Activated gamma-delta T cell (primary cell): ENCODE results near the gene FRAT1.

Experiments used
- DNase-seq: peaks from one replicate; lab custom pipeline; 2025; lab: John Stamatoyannopoulos, UW

FRAT1 gene

DNA sequence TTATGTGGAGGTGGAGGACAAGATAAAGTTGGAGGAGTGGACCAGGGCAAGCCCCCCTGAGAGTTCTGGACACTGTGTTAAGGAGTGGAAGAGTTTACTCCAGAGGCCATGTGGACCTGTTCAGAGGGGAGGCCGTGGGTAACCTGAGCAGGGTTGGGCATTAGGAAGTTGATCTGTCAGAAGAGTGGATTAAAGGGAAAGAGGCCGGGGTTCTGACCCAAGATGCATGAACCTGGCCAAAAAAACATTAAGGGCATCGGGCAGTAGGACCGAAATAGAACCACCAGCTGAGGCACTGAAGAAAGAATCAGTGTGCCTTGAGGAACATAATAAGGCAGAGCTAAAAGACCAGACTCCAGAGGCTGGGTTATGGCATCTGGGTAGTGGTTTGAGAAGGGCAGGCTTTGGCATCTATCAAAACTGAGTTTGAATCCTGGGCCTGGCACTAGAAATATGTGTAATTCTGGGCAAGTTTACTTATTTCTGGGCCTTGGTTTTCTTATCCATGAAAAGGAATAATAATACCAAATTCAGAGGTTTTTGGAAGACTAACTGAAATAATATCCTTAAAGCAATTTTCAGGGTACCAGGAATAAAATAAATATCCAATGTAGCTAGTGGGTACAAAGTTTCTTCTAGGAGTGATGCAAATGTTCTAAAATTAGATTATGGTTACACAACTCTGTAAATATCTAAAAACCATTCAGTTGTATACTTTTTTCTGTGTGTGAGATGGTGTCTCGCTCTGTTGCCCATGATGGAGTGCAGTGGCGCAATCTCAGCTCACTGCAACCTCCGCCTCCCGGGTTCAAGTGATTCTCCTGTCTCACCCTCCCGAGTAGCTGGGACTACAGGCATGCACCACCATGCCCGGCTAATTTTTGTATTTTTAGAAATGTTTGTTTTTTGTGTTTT, 10.9 kb upstream of the FRAT1 start:
- no peak for DNase-seq

- no peak for DNase-seq
Observed at GRCh38 chr10:97311111-97311626, 7.9 kb upstream of the FRAT1 start.

GRCh38 chr10:97312897-97313296, 6.2 kb upstream of the FRAT1 start:
- DNase-seq = no peak

DNA sequence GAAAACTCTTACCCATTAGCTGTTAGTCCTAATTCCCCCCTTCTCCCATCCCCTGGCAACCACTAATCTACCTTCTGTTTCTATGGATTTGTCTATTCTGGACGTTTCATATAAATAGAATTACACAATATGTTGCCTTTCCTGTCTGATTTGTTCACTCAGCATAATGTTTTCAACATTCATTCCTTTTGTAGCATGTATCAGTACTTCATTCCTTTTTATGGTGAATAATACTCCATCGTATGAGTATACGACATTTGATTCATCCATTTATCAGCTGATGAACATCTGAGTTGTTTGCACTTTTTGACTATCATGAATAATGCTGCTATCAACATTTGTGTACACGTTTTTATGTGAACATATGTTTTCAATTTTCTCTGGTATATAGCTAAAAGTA, 4.4 kb upstream of the FRAT1 start:
- DNase-seq = no peak

DNA sequence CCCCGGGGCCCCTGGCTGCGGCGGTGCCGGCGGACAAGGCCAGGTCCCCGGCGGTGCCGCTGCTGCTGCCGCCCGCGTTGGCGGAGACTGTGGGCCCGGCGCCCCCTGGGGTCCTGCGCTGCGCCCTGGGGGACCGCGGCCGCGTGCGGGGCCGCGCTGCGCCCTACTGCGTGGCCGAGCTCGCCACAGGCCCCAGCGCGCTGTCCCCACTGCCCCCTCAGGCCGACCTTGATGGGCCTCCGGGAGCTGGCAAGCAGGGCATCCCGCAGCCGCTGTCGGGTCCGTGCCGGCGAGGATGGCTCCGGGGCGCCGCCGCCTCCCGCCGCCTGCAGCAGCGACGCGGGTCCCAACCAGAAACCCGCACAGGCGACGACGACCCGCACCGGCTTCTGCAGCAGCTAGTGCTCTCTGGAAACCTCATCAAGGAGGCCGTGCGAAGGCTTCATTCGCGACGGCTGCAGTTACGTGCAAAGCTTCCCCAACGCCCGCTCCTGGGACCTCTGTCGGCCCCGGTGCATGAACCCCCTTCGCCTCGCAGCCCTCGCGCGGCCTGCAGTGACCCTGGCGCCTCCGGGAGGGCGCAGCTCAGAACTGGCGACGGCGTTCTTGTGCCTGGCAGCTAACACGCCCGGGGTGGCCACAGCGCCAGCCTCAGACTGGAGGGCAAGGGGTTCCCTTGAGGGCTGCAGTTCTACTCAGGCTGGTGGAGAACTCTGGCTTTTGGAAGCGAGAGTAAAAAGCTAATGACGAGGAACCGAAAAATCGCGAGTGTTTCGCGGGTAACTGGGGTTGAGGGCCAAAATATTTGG, 804 bp downstream of the FRAT1 start:
- peak; percentile 53 for DNase-seq

DNA sequence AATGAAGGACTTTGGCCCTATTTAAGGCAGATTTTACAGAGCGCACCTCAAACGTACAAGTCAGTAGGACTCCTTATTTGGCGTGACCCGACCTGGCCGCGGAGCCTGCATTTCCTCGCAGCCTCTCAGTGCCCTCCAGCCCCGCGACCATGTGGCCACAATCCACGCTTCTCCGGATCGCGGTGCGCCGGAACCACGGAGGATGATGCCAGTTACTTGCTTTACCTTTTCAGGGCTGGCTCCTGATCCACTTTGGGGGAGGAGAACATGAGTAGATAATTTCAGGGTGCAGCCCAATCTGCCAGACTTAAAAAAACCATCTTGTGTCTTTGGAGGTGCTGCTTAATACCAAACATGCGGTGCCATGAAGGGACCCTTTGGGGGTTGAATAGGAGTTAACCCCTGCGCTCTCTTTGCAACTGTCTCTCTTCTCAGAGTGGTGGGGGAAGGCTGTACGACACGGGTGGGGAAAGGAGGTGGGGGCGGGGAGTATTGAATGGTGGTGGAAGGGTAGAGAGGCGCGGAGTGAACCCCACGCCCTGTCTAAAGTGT, 1.5 kb downstream of the FRAT1 start:
- DNase-seq = peak; percentile 23

- DNase-seq = peak; percentile 13
Observed at GRCh38 chr10:97321032-97321803, 2.1 kb downstream of the FRAT1 start.

GRCh38 chr10:97321804-97322190, 2.7 kb downstream of the FRAT1 start:
- DNase-seq = no peak

GRCh38 chr10:97323501-97323900, 4.4 kb downstream of the FRAT1 start:
- no peak for DNase-seq

DNA sequence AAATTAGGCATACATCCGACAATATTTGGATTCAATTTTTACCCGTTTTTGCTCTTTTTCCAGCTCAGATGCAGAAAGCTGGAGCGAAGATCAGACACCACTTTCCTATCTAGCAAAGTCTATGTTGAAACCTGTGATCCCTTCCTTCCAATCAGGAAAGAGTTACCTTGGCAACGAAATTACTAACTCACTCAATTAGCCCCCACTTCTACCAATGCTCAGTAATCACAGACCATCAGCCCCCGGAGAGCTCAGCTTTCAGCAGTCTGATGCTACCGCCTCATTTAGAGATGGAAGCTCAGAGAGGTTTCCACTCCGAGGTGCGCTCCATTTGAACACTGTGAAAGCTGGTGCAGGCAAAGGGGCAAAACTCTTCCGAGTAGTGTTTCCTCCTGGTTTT, 6.7 kb downstream of the FRAT1 start:
- DNase-seq = no peak

GRCh38 chr10:97327348-97328294, 8.6 kb downstream of the FRAT1 start:
- DNase-seq = no peak

- no peak for DNase-seq
Observed at GRCh38 chr10:97328646-97329453, 9.8 kb downstream of the FRAT1 start.

- no peak for DNase-seq
Observed at GRCh38 chr10:97329766-97330165, 10.7 kb downstream of the FRAT1 start.

DNA sequence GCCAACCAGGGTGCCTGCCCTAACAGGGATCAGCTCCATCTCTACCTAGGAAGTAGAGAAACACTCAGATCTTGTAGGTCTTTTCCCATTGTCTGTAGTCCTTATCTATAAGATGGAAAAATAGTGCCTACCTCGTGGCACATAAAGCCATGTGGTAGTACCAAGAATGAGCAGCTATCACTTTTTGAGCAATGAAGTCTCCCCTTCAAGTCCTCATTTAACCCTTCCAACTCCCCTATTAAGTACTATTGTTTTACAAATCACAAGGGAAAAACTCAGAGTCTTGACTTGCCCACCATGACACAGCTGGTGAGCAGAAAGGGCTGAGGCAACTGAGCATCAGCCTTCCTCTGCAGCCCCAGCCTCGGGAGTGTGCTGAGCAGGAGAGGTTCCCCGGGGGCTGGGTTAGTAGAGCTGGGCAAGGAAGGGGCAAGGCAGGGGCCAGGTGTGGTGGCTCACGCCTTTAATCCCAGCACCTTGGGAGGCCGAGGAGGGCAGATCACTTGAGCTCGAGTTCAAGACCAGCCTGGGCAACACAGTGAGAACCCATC, 12.2 kb downstream of the FRAT1 start:
- no peak for DNase-seq

DNA sequence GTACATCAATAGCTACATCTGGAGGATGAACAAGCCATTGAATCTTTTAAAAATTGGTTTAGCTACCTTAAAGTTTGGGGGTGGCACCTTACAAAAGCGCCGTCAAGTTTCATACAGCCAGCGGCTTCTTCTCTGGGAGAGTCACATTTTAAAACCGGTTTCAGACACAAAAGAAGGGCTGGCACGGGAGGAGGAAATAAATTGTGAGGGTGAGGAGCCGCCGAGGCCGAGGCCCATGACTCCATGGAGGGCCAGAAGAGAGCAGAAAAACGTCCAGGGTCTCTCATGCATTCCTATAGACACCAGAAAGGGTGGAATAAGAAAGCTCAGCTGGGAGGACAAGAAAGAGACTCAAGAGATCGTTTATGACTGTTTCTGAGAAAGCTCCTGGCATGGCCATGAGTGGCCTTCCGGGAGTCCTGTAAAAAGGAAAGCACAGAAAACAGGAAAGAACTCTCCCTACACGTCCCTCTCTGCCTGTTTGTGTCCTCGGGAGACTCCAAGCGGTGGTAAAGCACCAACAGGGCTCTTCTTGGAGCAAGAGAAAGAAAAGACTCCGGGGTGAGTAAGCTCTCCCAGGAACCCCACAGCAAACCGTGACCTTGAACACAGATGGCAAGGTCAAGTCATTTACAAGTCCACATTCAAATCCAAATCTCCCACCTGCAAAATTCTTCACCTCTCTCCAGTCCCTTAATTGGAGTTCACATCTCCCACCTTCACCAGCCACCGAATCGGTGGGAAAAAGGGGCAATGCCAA, 13.7 kb downstream of the FRAT1 start:
- no peak for DNase-seq

- DNase-seq = no peak
Observed at GRCh38 chr10:97333351-97333600, 14.2 kb downstream of the FRAT1 start.

- DNase-seq = peak; percentile 43
Observed at GRCh38 chr10:97333601-97334369, 14.7 kb downstream of the FRAT1 start.
